GM23338 (cell line): ENCODE data around the gene KRTAP12-1. TPM values are rescaled to one million over a fixed set of nuclear protein-coding genes. Genes with fewer than 3 reads are reported as not detected.

Experiments used
- ATAC-seq: fragments of 200-7000 bp; cut with Tn5 transposase; 3 replicates; pipeline ENCODE4 v1.9.1; 2020
- DNase-seq: peaks from one replicate; pipeline ENCODE4 v3.0.0-alpha.2; 2015; ENCODE audit warnings: low spot score
- H2AFZ ChIP-seq: fragments of 200-600 bp; sonication (generic); 2 replicates; pipeline ENCODE4 v1.8.0; 2016; ENCODE audit warnings: antibody characterized with exemption, mild to moderate bottlenecking, moderate library complexity
- H3F3A ChIP-seq: fragments of 200-600 bp; sonication (generic); replicated peaks from 2 replicates; pipeline ENCODE4 v1.8.0; 2017; ENCODE audit warnings: antibody characterized with exemption, mixed run types, low read depth
- H3K27ac ChIP-seq: fragments of 200-600 bp; sonication (generic); 2 replicates; pipeline ENCODE4 v1.6.1; 2016; ENCODE audit warnings: low read depth
- H3K27me3 ChIP-seq: fragments of 200-600 bp; sonication (generic); 2 replicates; pipeline ENCODE4 v1.8.0; 2016; ENCODE audit warnings: mild to moderate bottlenecking, mixed run types, moderate library complexity; ENCODE audit not compliant: insufficient read depth
- H3K36me3 ChIP-seq: fragments of 200-600 bp; sonication (generic); 2 replicates; pipeline ENCODE4 v1.8.0; 2016; ENCODE audit warnings: mild to moderate bottlenecking; ENCODE audit not compliant: insufficient read depth
- H3K4me1 ChIP-seq: fragments of 200-600 bp; sonication (generic); 2 replicates; pipeline ENCODE4 v1.8.0; 2016; ENCODE audit warnings: mild to moderate bottlenecking, moderate library complexity; ENCODE audit not compliant: insufficient read depth
- H3K4me2 ChIP-seq: fragments of 200-600 bp; sonication (generic); 2 replicates; pipeline ENCODE4 v1.7.1; 2017; ENCODE audit warnings: mixed run types
- H3K4me3 ChIP-seq: fragments of 200-600 bp; sonication (generic); 2 replicates; pipeline ENCODE4 v1.6.1; 2016; ENCODE audit warnings: mixed run types
- H3K79me2 ChIP-seq: fragments of 200-600 bp; sonication (generic); replicated peaks from 2 replicates; pipeline ENCODE4 v1.8.0; 2017; ENCODE audit warnings: mild to moderate bottlenecking; ENCODE audit not compliant: insufficient read depth
- H3K9me2 ChIP-seq: fragments of 200-600 bp; sonication (generic); 2 replicates; pipeline ENCODE4 v1.8.0; 2017; ENCODE audit not compliant: insufficient read depth
- H4K20me1 ChIP-seq: fragments of 200-600 bp; sonication (generic); replicated peaks from 2 replicates; pipeline ENCODE4 v1.8.0; 2017; ENCODE audit warnings: mild to moderate bottlenecking; ENCODE audit not compliant: insufficient read depth
- H3K27ac Mint-ChIP-seq: 2 replicates; pipeline ENCODE4 v1.8.0; 2020; ENCODE audit warnings: inconsistent platforms, mild to moderate bottlenecking, moderate library complexity, mixed read lengths
- H3K27me3 Mint-ChIP-seq: 3 replicates; pipeline ENCODE4 v1.8.0; 2022; ENCODE audit warnings: low read depth, mild to moderate bottlenecking, moderate library complexity, mixed read lengths, inconsistent platforms; ENCODE audit not compliant: insufficient read depth, poor library complexity
- H3K36me3 Mint-ChIP-seq: 3 replicates; pipeline ENCODE4 v1.8.0; 2021; ENCODE audit warnings: low read depth, mild to moderate bottlenecking, inconsistent platforms, moderate library complexity, mixed read lengths
- H3K4me1 Mint-ChIP-seq: 3 replicates; pipeline ENCODE4 v1.8.0; 2020; ENCODE audit warnings: mild to moderate bottlenecking, inconsistent platforms, mixed read lengths
- H3K4me3 Mint-ChIP-seq: 3 replicates; pipeline ENCODE4 v1.8.0; 2021; ENCODE audit warnings: moderate library complexity, mild to moderate bottlenecking, inconsistent platforms, mixed read lengths
- H3K9me3 Mint-ChIP-seq: 3 replicates; pipeline ENCODE4 v1.8.0; 2020; ENCODE audit warnings: moderate library complexity, mild to moderate bottlenecking, inconsistent platforms, mixed read lengths
- CREB1 ChIP-seq: fragments of 250-450 bp; sonication (Bioruptor Pico); IDR thresholded peaks from 2 replicates; pipeline ENCODE4 v1.5.0; 2020; ENCODE audit warnings: low read depth, mild to moderate bottlenecking, moderate library complexity
- EZH2 ChIP-seq: fragments of 200-600 bp; sonication (generic); IDR thresholded peaks from one replicate; pipeline ENCODE4 v1.8.0; 2017; ENCODE audit warnings: antibody characterized with exemption, mild to moderate bottlenecking, low read depth; ENCODE audit not compliant: unreplicated experiment
- EZH2phosphoT487 ChIP-seq: fragments of 200-600 bp; sonication (generic); IDR thresholded peaks from one replicate; pipeline ENCODE4 v1.8.1; 2018; ENCODE audit warnings: antibody characterized with exemption; ENCODE audit not compliant: unreplicated experiment
- JUNB ChIP-seq: IDR thresholded peaks from one replicate; pipeline ENCODE4 v1.6.1; 2016; ENCODE audit warnings: antibody characterized with exemption; ENCODE audit not compliant: unreplicated experiment
- NANOG ChIP-seq: IDR thresholded peaks from 2 replicates; pipeline ENCODE4 v1.6.1; 2016; ENCODE audit warnings: antibody characterized with exemption, borderline replicate concordance
- STAT1 ChIP-seq: IDR thresholded peaks from one replicate; pipeline ENCODE4 v1.6.1; 2016; ENCODE audit warnings: antibody characterized with exemption; ENCODE audit not compliant: unreplicated experiment
- ZNF114 ChIP-seq: fragments of 250-450 bp; sonication (Bioruptor Pico); IDR thresholded peaks from 2 replicates; pipeline ENCODE4 v1.5.0; 2020; ENCODE audit warnings: mild to moderate bottlenecking, moderate library complexity
- ZNF331 ChIP-seq: fragments of 250-450 bp; sonication (Bioruptor Pico); IDR thresholded peaks from 2 replicates; pipeline ENCODE4 v1.5.0; 2020; ENCODE audit warnings: low read depth, mild to moderate bottlenecking, moderate library complexity
- polyA plus RNA-seq: library from polyadenylated mRNA; unstranded; fragments of >200 nt; fragmentation: Nextera tagmentation; extraction: Ambion mirVana; gene quantifications from 2 replicates; pipeline ENCODE4 v1.2.1, GENCODE V29; 2016
- total RNA-seq: library from RNA; depleted of rRNA; stranded (reverse); fragments of >200 nt; shearing (Covaris generic); gene quantifications from 2 replicates; pipeline ENCODE4 v1.2.3, GENCODE V29; 2014
- TF ChIP-seq, protein P1 (sequence below): IDR thresholded peaks from 2 replicates; pipeline ENCODE4 v1.6.1; 2016; ENCODE audit warnings: antibody characterized with exemption
- TF ChIP-seq, protein P2 (sequence below), 2 experiments: fragments of 200-600 bp in 1 of 2; sonication (generic) in 1 of 2; conservative IDR thresholded peaks; 2 replicates each; pipeline versions ENCODE4 v1.5.1 to v1.6.1; 2016 to 2017; ENCODE audit warnings: antibody characterized with exemption in 2 of 2, low read depth in 2 of 2, mild to moderate bottlenecking in 2 of 2, moderate library complexity in 1 of 2
- TF ChIP-seq, protein P3 (sequence below): IDR thresholded peaks from one replicate; pipeline ENCODE4 v1.6.1; 2018; ENCODE audit warnings: antibody characterized with exemption; ENCODE audit not compliant: unreplicated experiment

The KRTAP12-1 gene
- total and polyA plus RNA-seq, 2 experiments from 2014 or later = not detected

DNA sequence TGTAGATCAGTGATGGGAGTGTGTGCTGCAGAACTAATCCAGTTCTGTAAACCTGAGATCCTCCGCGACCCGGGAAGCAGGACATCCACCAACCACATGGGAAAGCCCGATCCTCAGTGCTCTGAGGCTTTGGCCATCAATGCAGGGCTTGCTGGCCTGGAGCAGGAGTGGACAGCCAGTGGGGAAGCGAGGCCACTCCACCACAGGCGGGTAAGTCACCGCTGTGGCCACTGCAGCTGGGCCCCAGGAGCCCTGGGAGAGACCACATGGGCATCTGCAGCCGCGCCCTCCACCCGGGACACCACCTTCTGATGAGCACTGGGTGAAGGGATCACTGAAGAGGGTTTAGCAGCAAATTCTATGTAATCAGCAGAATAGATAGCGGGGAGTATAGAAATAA, 811 bp downstream of the KRTAP12-1 start (continued):
- TF ChIP-seq, protein P1, sequence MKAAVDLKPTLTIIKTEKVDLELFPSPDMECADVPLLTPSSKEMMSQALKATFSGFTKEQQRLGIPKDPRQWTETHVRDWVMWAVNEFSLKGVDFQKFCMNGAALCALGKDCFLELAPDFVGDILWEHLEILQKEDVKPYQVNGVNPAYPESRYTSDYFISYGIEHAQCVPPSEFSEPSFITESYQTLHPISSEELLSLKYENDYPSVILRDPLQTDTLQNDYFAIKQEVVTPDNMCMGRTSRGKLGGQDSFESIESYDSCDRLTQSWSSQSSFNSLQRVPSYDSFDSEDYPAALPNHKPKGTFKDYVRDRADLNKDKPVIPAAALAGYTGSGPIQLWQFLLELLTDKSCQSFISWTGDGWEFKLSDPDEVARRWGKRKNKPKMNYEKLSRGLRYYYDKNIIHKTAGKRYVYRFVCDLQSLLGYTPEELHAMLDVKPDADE = no peak
- no peak for TF ChIP-seq CREB1
- TF ChIP-seq ZNF114 (CRISPR knock-in tag) = no peak
- no peak for TF ChIP-seq EZH2phosphoT487
- TF ChIP-seq, protein P2, sequence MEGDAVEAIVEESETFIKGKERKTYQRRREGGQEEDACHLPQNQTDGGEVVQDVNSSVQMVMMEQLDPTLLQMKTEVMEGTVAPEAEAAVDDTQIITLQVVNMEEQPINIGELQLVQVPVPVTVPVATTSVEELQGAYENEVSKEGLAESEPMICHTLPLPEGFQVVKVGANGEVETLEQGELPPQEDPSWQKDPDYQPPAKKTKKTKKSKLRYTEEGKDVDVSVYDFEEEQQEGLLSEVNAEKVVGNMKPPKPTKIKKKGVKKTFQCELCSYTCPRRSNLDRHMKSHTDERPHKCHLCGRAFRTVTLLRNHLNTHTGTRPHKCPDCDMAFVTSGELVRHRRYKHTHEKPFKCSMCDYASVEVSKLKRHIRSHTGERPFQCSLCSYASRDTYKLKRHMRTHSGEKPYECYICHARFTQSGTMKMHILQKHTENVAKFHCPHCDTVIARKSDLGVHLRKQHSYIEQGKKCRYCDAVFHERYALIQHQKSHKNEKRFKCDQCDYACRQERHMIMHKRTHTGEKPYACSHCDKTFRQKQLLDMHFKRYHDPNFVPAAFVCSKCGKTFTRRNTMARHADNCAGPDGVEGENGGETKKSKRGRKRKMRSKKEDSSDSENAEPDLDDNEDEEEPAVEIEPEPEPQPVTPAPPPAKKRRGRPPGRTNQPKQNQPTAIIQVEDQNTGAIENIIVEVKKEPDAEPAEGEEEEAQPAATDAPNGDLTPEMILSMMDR (conservative IDR thresholded peaks at IDR 0.05; ENCODE audit: low read depth in 2 of 2) = no peak
- no peak for TF ChIP-seq ZNF331 (CRISPR knock-in tag)
- TF ChIP-seq STAT1 = no peak
- no peak for TF ChIP-seq JUNB
- TF ChIP-seq, protein P3, sequence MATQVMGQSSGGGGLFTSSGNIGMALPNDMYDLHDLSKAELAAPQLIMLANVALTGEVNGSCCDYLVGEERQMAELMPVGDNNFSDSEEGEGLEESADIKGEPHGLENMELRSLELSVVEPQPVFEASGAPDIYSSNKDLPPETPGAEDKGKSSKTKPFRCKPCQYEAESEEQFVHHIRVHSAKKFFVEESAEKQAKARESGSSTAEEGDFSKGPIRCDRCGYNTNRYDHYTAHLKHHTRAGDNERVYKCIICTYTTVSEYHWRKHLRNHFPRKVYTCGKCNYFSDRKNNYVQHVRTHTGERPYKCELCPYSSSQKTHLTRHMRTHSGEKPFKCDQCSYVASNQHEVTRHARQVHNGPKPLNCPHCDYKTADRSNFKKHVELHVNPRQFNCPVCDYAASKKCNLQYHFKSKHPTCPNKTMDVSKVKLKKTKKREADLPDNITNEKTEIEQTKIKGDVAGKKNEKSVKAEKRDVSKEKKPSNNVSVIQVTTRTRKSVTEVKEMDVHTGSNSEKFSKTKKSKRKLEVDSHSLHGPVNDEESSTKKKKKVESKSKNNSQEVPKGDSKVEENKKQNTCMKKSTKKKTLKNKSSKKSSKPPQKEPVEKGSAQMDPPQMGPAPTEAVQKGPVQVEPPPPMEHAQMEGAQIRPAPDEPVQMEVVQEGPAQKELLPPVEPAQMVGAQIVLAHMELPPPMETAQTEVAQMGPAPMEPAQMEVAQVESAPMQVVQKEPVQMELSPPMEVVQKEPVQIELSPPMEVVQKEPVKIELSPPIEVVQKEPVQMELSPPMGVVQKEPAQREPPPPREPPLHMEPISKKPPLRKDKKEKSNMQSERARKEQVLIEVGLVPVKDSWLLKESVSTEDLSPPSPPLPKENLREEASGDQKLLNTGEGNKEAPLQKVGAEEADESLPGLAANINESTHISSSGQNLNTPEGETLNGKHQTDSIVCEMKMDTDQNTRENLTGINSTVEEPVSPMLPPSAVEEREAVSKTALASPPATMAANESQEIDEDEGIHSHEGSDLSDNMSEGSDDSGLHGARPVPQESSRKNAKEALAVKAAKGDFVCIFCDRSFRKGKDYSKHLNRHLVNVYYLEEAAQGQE = no peak

DNA sequence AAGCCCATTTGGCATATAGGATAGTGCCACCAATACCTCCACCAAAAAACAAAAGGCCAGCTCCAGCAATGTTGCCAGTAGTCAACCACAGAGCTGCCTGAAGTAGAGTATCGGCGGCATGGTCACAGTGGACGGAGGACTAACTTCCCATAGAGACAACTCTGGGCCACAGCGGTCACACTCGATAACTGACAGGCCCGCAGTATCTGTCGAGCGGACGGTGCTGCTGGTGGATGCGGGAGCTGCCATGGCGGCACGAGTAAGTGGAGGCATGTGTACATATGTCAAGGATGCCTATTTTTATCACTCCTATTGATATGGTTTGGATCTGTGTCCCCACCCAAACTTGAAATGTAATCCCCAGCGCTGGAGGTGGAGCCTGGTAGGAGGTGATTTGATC, 4.1 kb downstream of the KRTAP12-1 start:
- ATAC-seq (no peak), DNase-seq (no peak)
- H3K4me3 ChIP-seq = no peak overlapping the region
- no peaks in the 10 kb centered on the region; the same call in 1 of the 2 replicates for H3K9me2 ChIP-seq
- H3K4me1 Mint-ChIP-seq = no peaks in the 10 kb centered on the region
- no peaks in the 10 kb centered on the region for H3K4me1 ChIP-seq
- no peak overlapping the region for H2AFZ ChIP-seq
- no peaks in the 10 kb centered on the region for H3K79me2 ChIP-seq
- no peak overlapping the region for H3K4me2 ChIP-seq
- H3K4me3 Mint-ChIP-seq = no peak overlapping the region
- no peaks in the 10 kb centered on the region for H3F3A ChIP-seq
- no peaks in the 10 kb centered on the region for H3K27me3 Mint-ChIP-seq
- no peak overlapping the region for H3K27ac ChIP-seq
- no peaks in the 10 kb centered on the region for H3K36me3 Mint-ChIP-seq
- H3K27ac Mint-ChIP-seq = no peak overlapping the region
- no peaks in the 10 kb centered on the region for H3K27me3 ChIP-seq
- H3K9me3 Mint-ChIP-seq = peaks cover 2% of the 10 kb centered on the region; the same call in 2 of the 3 replicates
- no peaks in the 10 kb centered on the region for H3K36me3 ChIP-seq
- no peaks in the 10 kb centered on the region for H4K20me1 ChIP-seq
- no peak for TF ChIP-seq CREB1
- no peak for TF ChIP-seq JUNB
- TF ChIP-seq, protein P1 = no peak
- no peak for TF ChIP-seq ZNF114 (CRISPR knock-in tag)
- no peak for TF ChIP-seq STAT1
- TF ChIP-seq EZH2 = no peak
- TF ChIP-seq EZH2phosphoT487 = no peak
- TF ChIP-seq NANOG = no peak
- TF ChIP-seq, protein P3 = no peak
